Gastroesophageal sphincter (tissue), 3 donors: ENCODE data around the gene ZNF764.

Experiments
- EP300 ChIP-seq: sonication (generic); formaldehyde crosslinking; IDR thresholded peaks from one replicate; pipeline ENCODE4 v1.6.1; 2017; ENCODE audit warnings: antibody characterized with exemption, mild to moderate bottlenecking
- POLR2A ChIP-seq, 2 donors: fragments of 450-650 bp; IDR thresholded peaks; one replicate each; pipeline ENCODE4 v1.6.1; 2017; ENCODE audit warnings: antibody characterized with exemption in 2 of 2, mild to moderate bottlenecking in 2 of 2, moderate library complexity in 1 of 2
- POLR2AphosphoS5 ChIP-seq: sonication (generic); formaldehyde crosslinking; IDR thresholded peaks from one replicate; pipeline ENCODE4 v1.6.1; 2017; ENCODE audit warnings: antibody characterized with exemption
- TF ChIP-seq, protein P1 (sequence below), 4 experiments: fragments of 200-600 bp in 2 of 4; fragments of 450-650 bp in 2 of 4; sonication (generic) in 1 of 4; IDR thresholded peaks; one replicate each; pipeline ENCODE4 v1.5.1; 2017 to 2019; ENCODE audit warnings: antibody characterized with exemption in 4 of 4, mild to moderate bottlenecking in 2 of 4, moderate library complexity in 2 of 4

DNA sequence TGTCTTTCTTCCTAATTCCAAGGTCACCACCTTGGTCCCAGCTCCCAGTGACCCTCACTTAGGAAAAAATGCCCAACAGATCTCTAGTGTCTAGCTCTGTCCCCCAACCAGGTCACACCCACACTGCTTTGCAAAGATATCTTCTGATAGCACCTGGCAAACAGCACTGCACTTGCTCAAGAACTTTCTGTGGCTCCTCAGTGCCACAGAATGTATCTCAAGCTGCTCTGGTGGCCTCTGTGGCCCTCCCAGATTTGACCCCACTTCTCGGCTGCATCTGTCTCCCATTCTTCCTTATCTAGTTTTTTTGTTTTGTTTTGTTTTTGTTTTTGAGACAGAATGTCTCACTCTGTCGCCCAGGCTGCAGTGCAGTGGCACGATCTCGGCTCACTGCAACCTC is 8.4 kb upstream of the ZNF764 start:
- TF ChIP-seq, protein P1, sequence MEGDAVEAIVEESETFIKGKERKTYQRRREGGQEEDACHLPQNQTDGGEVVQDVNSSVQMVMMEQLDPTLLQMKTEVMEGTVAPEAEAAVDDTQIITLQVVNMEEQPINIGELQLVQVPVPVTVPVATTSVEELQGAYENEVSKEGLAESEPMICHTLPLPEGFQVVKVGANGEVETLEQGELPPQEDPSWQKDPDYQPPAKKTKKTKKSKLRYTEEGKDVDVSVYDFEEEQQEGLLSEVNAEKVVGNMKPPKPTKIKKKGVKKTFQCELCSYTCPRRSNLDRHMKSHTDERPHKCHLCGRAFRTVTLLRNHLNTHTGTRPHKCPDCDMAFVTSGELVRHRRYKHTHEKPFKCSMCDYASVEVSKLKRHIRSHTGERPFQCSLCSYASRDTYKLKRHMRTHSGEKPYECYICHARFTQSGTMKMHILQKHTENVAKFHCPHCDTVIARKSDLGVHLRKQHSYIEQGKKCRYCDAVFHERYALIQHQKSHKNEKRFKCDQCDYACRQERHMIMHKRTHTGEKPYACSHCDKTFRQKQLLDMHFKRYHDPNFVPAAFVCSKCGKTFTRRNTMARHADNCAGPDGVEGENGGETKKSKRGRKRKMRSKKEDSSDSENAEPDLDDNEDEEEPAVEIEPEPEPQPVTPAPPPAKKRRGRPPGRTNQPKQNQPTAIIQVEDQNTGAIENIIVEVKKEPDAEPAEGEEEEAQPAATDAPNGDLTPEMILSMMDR (IDR thresholded peaks at IDR 0.05): no peak
- TF ChIP-seq POLR2AphosphoS5: no peak
- no peak for TF ChIP-seq POLR2A (IDR thresholded peaks at IDR 0.05)
- no peak for TF ChIP-seq EP300
